ENCODE results near the gene STN1. TPM values are rescaled to one million over a fixed set of nuclear protein-coding genes. Genes with fewer than 3 reads are reported as not detected.

Gene STN1
- total RNA-seq, 1 experiment from 2014 or later = 14.3 TPM

GRCh38 chr10:103931603-103932002 is 13.6 kb upstream of the STN1 start:
- intact Hi-C loops (cut with micrococcal nuclease; ENCODE audit: unreplicated experiment) = no loop called here
- DNase-seq (ENCODE audit: low spot score) = no peak
- no peaks in the 10 kb centered on the region for H3K4me1 ChIP-seq (ENCODE audit: insufficient read depth, low read length, poor library complexity, severe bottlenecking)
- ChIA-PET CTCF (no interaction called here), POLR2A (ENCODE audit: low non-redundant PET) (no interaction called here)
- H3K27ac ChIP-seq (ENCODE audit: low read depth, low read length, poor library complexity, severe bottlenecking) = no peak overlapping the region
- H3K27me3 ChIP-seq (replicated peaks; ENCODE audit: insufficient read depth, low read depth, low read length, poor library complexity) = no peaks in the 10 kb centered on the region
- TF ChIP-seq EZH2 (IDR thresholded peaks at IDR 0.05; ENCODE audit: borderline replicate concordance, low read depth, low read length, poor library complexity, severe bottlenecking) = no peak
- no peak for TF ChIP-seq CTCF (conservative IDR thresholded peaks at IDR 0.05; ENCODE audit: low read depth, low read length)
- no peaks in the 10 kb centered on the region for H3K36me3 ChIP-seq (ENCODE audit: insufficient read depth, low read length, poor library complexity, severe bottlenecking)
- no peaks in the 10 kb centered on the region for H3K9me3 ChIP-seq (ENCODE audit: low read depth, low read length, poor library complexity, severe bottlenecking)
- H3K4me3 ChIP-seq (ENCODE audit: low read depth, low read length, poor library complexity, severe bottlenecking) = no peak overlapping the region
- no TSS peak for BruUV-seq (replicated peaks)

DNA sequence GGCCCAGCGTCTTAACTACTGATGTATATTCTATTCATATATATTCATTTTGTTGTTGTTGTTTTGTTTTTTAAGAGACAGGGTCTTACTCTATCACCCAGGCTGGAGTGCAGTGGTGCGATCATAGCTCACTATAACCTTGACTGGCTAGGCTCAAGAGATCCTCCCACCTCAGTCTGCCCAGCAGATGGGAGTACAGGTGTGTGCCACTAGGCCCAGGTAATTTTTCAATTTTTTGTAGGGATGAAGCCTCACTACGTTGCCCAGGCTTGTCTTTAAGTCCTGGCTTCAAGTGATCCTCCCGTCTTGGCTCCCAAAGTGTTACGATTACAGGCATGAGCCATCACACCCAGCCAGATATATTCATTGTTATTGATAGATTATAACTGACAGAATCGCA is 12.9 kb upstream of the STN1 start:
- no peak overlapping the region for H3K27ac ChIP-seq (ENCODE audit: low read depth, low read length, poor library complexity, severe bottlenecking)
- intact Hi-C loops (cut with micrococcal nuclease; ENCODE audit: unreplicated experiment) = no loop called here
- no peak for TF ChIP-seq CTCF (conservative IDR thresholded peaks at IDR 0.05; ENCODE audit: low read depth, low read length)
- TF ChIP-seq EZH2 (IDR thresholded peaks at IDR 0.05; ENCODE audit: borderline replicate concordance, low read depth, low read length, poor library complexity, severe bottlenecking) = no peak
- H3K4me3 ChIP-seq (ENCODE audit: low read depth, low read length, poor library complexity, severe bottlenecking) = no peak overlapping the region
- H3K4me1 ChIP-seq (ENCODE audit: insufficient read depth, low read length, poor library complexity, severe bottlenecking) = no peaks in the 10 kb centered on the region
- H3K27me3 ChIP-seq (replicated peaks; ENCODE audit: insufficient read depth, low read depth, low read length, poor library complexity) = no peaks in the 10 kb centered on the region
- DNase-seq (ENCODE audit: low spot score) = no peak
- H3K9me3 ChIP-seq (ENCODE audit: low read depth, low read length, poor library complexity, severe bottlenecking) = no peaks in the 10 kb centered on the region
- ChIA-PET POLR2A (ENCODE audit: low non-redundant PET) (interaction anchor here (0.7 kb wide), 1 partner anchor 252 kb away, joined by 3 read pairs; no protein-coding TSS in a partner anchor), CTCF (no interaction called here)
- no TSS peak for BruUV-seq (replicated peaks)
- no peaks in the 10 kb centered on the region for H3K36me3 ChIP-seq (ENCODE audit: insufficient read depth, low read length, poor library complexity, severe bottlenecking)

GRCh38 chr10:103930449-103930848 is 12.5 kb upstream of the STN1 start:
- TF ChIP-seq EZH2 (IDR thresholded peaks at IDR 0.05; ENCODE audit: borderline replicate concordance, low read depth, low read length, poor library complexity, severe bottlenecking) = no peak
- TF ChIP-seq CTCF (conservative IDR thresholded peaks at IDR 0.05; ENCODE audit: low read depth, low read length) = no peak
- Histone ChIP-seq H3K4me3 (ENCODE audit: low read depth, low read length, poor library complexity, severe bottlenecking) (no peak overlapping the region), H3K27ac (ENCODE audit: low read depth, low read length, poor library complexity, severe bottlenecking) (no peak overlapping the region), H3K27me3 (replicated peaks; ENCODE audit: insufficient read depth, low read depth, low read length, poor library complexity) (no peaks in the 10 kb centered on the region), H3K9me3 (ENCODE audit: low read depth, low read length, poor library complexity, severe bottlenecking) (no peaks in the 10 kb centered on the region), H3K36me3 (ENCODE audit: insufficient read depth, low read length, poor library complexity, severe bottlenecking) (no peaks in the 10 kb centered on the region), H3K4me1 (ENCODE audit: insufficient read depth, low read length, poor library complexity, severe bottlenecking) (no peaks in the 10 kb centered on the region)
- CTCF ChIA-PET = no interaction called here
- no TSS peak for BruUV-seq (replicated peaks)
- intact Hi-C loops (cut with micrococcal nuclease; ENCODE audit: unreplicated experiment) = no loop called here
- DNase-seq (ENCODE audit: low spot score) = no peak
- POLR2A ChIA-PET (ENCODE audit: low non-redundant PET) = interaction anchor here (0.7 kb wide), 1 partner anchor 252 kb away, joined by 3 read pairs; no protein-coding TSS in a partner anchor

Data from A673 (cell line).